ENCODE results near the gene CHPF. TPM values are rescaled to one million over a fixed set of nuclear protein-coding genes. Genes with fewer than 3 reads are reported as not detected.
A peak's percentile ranks its signal among the peaks of the same experiment; 100 is the strongest.

Gene CHPF
- total RNA-seq, 1 experiment from 2014 or later, result 104 TPM

- Histone ChIP-seq H3K36me3 (replicated peaks; ENCODE audit: control insufficient read depth, insufficient read depth, low read length) (peaks cover 2% of the 10 kb centered on the region; the same call in 1 of the 2 replicates), H3K27me3 (ENCODE audit: control insufficient read depth, insufficient read depth, low read length) (peaks cover 28% of the 10 kb centered on the region), H3K4me3 (ENCODE audit: insufficient read depth, low read depth, low read length) (peak within 1 kb of the TSS; percentile 77)
- DNase-seq, result peak; percentile 98
Observed at GRCh38 chr2:219498280-219499057, 45.1 kb downstream of the CHPF start, which contains the start of gene GMPPA. Gene GMPPA, plus strand, starts transcription at chr2:219498891. Its CDS starts 1,085 bp downstream, at chr2:219499976.

- peaks cover 28% of the 10 kb centered on the region for H3K27me3 ChIP-seq (ENCODE audit: control insufficient read depth, insufficient read depth, low read length)
- H3K4me3 ChIP-seq (ENCODE audit: insufficient read depth, low read depth, low read length), result peak overlapping the region; percentile 77
- no peaks in the 10 kb centered on the region for H3K36me3 ChIP-seq (replicated peaks; ENCODE audit: control insufficient read depth, insufficient read depth, low read length)
- DNase-seq, result peak; percentile 93
Observed at GRCh38 chr2:219497495-219498279, 45.9 kb downstream of the CHPF start.

- Histone ChIP-seq H3K27me3 (ENCODE audit: control insufficient read depth, insufficient read depth, low read length) (peaks cover 28% of the 10 kb centered on the region), H3K36me3 (replicated peaks; ENCODE audit: control insufficient read depth, insufficient read depth, low read length) (no peaks in the 10 kb centered on the region), H3K4me3 (ENCODE audit: insufficient read depth, low read depth, low read length) (peak overlapping the region; percentile 77; the same call in 1 of the 2 replicates)
- DNase-seq, result no peak
Observed at GRCh38 chr2:219496825-219497494, 46.6 kb downstream of the CHPF start.

- DNase-seq, result no peak
- Histone ChIP-seq H3K36me3 (replicated peaks; ENCODE audit: control insufficient read depth, insufficient read depth, low read length) (no peaks in the 10 kb centered on the region), H3K27me3 (ENCODE audit: control insufficient read depth, insufficient read depth, low read length) (peaks cover 28% of the 10 kb centered on the region), H3K4me3 (ENCODE audit: insufficient read depth, low read depth, low read length) (no peak overlapping the region; the same call in 1 of the 2 replicates)
Observed at GRCh38 chr2:219496247-219496824, 47.3 kb downstream of the CHPF start.

GRCh38 chr2:219495531-219496122 is 48.0 kb downstream of the CHPF start:
- no peaks in the 10 kb centered on the region for H3K36me3 ChIP-seq (replicated peaks; ENCODE audit: control insufficient read depth, insufficient read depth, low read length)
- H3K4me3 ChIP-seq (ENCODE audit: insufficient read depth, low read depth, low read length), result no peak overlapping the region
- DNase-seq, result peak; percentile 96
- H3K27me3 ChIP-seq (ENCODE audit: control insufficient read depth, insufficient read depth, low read length), result peaks cover 28% of the 10 kb centered on the region

GRCh38 chr2:219494952-219495530 is 48.6 kb downstream of the CHPF start:
- Histone ChIP-seq H3K4me3 (ENCODE audit: insufficient read depth, low read depth, low read length) (no peak overlapping the region), H3K36me3 (replicated peaks; ENCODE audit: control insufficient read depth, insufficient read depth, low read length) (no peaks in the 10 kb centered on the region), H3K27me3 (ENCODE audit: control insufficient read depth, insufficient read depth, low read length) (peaks cover 28% of the 10 kb centered on the region)
- no peak for DNase-seq

- H3K4me3 ChIP-seq (ENCODE audit: insufficient read depth, low read depth, low read length), result no peak overlapping the region
- no peaks in the 10 kb centered on the region for H3K36me3 ChIP-seq (replicated peaks; ENCODE audit: control insufficient read depth, insufficient read depth, low read length)
- DNase-seq, result no peak
- H3K27me3 ChIP-seq (ENCODE audit: control insufficient read depth, insufficient read depth, low read length), result peaks cover 28% of the 10 kb centered on the region
Observed at GRCh38 chr2:219493086-219493485, 50.5 kb downstream of the CHPF start.

GRCh38 chr2:219492575-219492974 is 51.0 kb downstream of the CHPF start:
- H3K36me3 ChIP-seq (replicated peaks; ENCODE audit: control insufficient read depth, insufficient read depth, low read length), result no peaks in the 10 kb centered on the region
- DNase-seq, result peak; percentile 93
- H3K4me3 ChIP-seq (ENCODE audit: insufficient read depth, low read depth, low read length), result no peak overlapping the region
- peaks cover 25% of the 10 kb centered on the region for H3K27me3 ChIP-seq (ENCODE audit: control insufficient read depth, insufficient read depth, low read length)

GRCh38 chr2:219491278-219491963 is 52.2 kb downstream of the CHPF start:
- no peak for DNase-seq
- no peak overlapping the region for H3K4me3 ChIP-seq (ENCODE audit: insufficient read depth, low read depth, low read length)
- peaks cover 15% of the 10 kb centered on the region for H3K27me3 ChIP-seq (ENCODE audit: control insufficient read depth, insufficient read depth, low read length)
- no peaks in the 10 kb centered on the region for H3K36me3 ChIP-seq (replicated peaks; ENCODE audit: control insufficient read depth, insufficient read depth, low read length)

GRCh38 chr2:219490600-219491130 is 52.9 kb downstream of the CHPF start:
- H3K4me3 ChIP-seq (ENCODE audit: insufficient read depth, low read depth, low read length), result no peak overlapping the region
- no peaks in the 10 kb centered on the region for H3K36me3 ChIP-seq (replicated peaks; ENCODE audit: control insufficient read depth, insufficient read depth, low read length)
- DNase-seq, result no peak
- peaks cover 13% of the 10 kb centered on the region for H3K27me3 ChIP-seq (ENCODE audit: control insufficient read depth, insufficient read depth, low read length)

- H3K4me3 ChIP-seq (ENCODE audit: insufficient read depth, low read depth, low read length), result no peak overlapping the region
- H3K36me3 ChIP-seq (replicated peaks; ENCODE audit: control insufficient read depth, insufficient read depth, low read length), result no peaks in the 10 kb centered on the region
- DNase-seq, result peak; percentile 89
- H3K27me3 ChIP-seq (ENCODE audit: control insufficient read depth, insufficient read depth, low read length), result peaks cover 16% of the 10 kb centered on the region
Observed at GRCh38 chr2:219490186-219490585, 53.4 kb downstream of the CHPF start.

- Histone ChIP-seq H3K27me3 (ENCODE audit: control insufficient read depth, insufficient read depth, low read length) (peaks cover 21% of the 10 kb centered on the region), H3K36me3 (replicated peaks; ENCODE audit: control insufficient read depth, insufficient read depth, low read length) (no peaks in the 10 kb centered on the region), H3K4me3 (ENCODE audit: insufficient read depth, low read depth, low read length) (no peak overlapping the region)
- no peak for DNase-seq
Observed at GRCh38 chr2:219489315-219489714, 54.3 kb downstream of the CHPF start.

Measured in H7 (cell line).